Coronary artery (tissue), 2 donors: ENCODE results near the gene SARS1.

Experiments
- DNase-seq: peaks from one replicate; pipeline ENCODE4 v3.0.0-alpha.2; 2017; ENCODE audit warnings: low spot score
- H3K27ac ChIP-seq, 2 donors: fragments of 200-600 bp; sonication (generic); one replicate each; pipeline ENCODE4 v1.5.1; 2016 to 2019
- H3K4me3 ChIP-seq: fragments of 200-600 bp; sonication (generic); 2 replicates; pipeline ENCODE4 v1.5.1; 2016; ENCODE audit warnings: mild to moderate bottlenecking, moderate library complexity
- CTCF ChIP-seq: fragments of 200-600 bp; sonication (generic); IDR thresholded peaks from one replicate; pipeline ENCODE4 v1.5.1; 2019; ENCODE audit warnings: antibody characterized with exemption

Gene SARS1

GRCh38 chr1:109272831-109273547 is 59.3 kb downstream of the SARS1 start:
- H3K4me3 ChIP-seq, result no peak overlapping the region
- no peak for TF ChIP-seq CTCF
- no peak overlapping the region for H3K27ac ChIP-seq
- peak; percentile 67 for DNase-seq

DNA sequence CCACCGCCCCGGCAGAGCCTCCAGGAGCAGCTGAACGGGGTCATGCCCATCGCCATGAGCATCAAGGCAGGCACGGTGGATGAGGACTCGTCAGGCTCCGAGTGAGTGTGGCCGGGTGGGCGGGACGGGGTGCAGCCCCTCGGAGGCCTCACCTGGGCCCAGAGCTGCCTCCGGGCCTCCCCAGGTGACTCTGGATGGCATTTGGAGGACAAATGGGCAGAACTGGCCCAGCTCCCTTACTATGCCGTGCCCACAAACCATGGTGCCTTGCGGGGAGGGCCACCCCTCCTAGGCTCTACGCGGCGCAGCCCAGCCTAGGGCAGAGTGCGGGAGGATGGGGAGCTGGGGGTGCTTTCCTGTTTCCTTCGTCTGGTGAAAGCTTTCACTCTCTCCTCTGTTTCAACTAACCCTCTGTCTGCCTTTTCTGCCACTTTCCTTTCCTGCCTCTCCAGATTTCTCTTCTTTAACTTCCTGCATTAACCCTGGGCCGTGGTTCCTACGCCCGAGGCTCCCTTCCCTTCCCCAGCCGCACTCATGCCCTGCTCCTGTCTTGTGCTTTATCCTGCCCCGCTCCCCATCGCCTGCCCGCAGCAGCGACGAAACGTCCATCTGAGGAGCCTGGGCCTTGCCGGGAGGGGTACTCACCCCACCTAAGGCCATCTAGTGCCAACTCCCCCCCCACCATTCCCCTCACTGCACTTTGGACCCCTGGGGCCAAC is 60.0 kb downstream of the SARS1 start:
- no peak overlapping the region for H3K27ac ChIP-seq
- peak; percentile 65 for DNase-seq
- no peak for TF ChIP-seq CTCF
- H3K4me3 ChIP-seq, result no peak overlapping the region

- TF ChIP-seq CTCF, result no peak
- DNase-seq, result peak; percentile 69
- Histone ChIP-seq H3K27ac (no peak overlapping the region), H3K4me3 (no peak overlapping the region)
Observed at GRCh38 chr1:109274533-109275476, 61.1 kb downstream of the SARS1 start.

DNA sequence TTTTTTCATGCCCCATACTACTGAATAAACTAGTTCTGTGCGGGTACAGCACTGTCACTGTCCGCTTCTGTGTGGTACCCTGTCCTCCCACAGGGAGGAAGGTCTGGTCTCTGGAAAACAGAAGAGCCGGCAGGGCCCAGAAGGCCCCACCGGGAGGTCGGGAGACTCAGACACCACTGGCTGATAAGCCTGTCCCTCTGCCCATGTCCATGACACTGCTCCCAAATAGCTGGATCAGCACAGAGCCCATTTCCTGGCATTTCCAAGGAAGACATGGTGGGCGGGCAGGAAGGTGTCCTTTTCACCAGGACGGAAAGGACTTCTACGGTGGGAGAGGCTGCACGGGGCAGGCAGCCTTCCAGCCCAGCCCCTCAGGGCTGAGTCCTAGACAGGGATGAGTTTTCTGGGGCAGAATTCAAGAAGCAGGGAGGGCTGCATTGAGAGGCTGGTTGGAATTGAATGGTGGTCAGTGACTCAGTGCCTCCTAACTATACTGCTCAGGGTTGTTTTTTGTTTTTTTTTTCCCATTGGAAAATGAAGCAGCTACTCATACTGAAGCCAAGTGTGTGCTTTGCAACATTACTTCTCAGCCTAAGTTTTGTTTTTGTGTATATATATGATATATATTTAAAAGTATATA is 62.1 kb downstream of the SARS1 start:
- no peak overlapping the region for H3K4me3 ChIP-seq
- peak; percentile 70 for DNase-seq
- no peak overlapping the region for H3K27ac ChIP-seq
- no peak for TF ChIP-seq CTCF

GRCh38 chr1:109277434-109278204 is 63.9 kb downstream of the SARS1 start:
- Histone ChIP-seq H3K4me3 (no peak overlapping the region), H3K27ac (no peak overlapping the region)
- peak; percentile 82 for DNase-seq
- peak; percentile 83 for TF ChIP-seq CTCF
